NCI-H1417 treated with DMSO at 0.1 percent for 48 hours (cell line): ENCODE data around the gene CARD10.
"Not testable (repeated sequence)": the region's sequence is repeated elsewhere in the genome, so short reads cannot be mapped to it uniquely, and the experiment has no call there.

Experiments used
- DNase-seq: peaks from one replicate; lab custom pipeline; 2025; lab: John Stamatoyannopoulos, UW

The CARD10 gene

DNA sequence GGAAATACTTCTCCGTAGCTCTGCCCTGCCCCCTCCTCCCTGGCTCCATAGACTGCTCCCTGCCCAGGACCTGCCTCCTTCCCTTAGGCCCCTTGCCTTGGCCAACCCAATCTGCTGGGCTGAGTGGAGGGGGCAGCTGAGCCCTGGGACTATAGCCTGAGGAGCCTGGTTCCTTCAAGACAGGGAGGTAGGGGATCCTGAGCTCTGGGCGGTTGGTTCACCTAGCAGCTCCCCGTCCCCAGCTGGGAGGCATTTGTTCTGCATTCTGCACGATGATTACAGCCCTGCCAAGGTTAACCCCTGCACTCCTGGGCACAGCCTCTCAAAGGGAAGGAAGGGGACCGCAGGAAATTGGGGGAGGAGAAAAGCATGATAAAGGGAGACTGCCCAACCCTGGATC lies 37.5 kb upstream of the CARD10 start:
- DNase-seq: no peak

GRCh38 chr22:37555029-37555428 lies 35.8 kb upstream of the CARD10 start:
- no peak for DNase-seq

GRCh38 chr22:37553725-37554124 lies 34.5 kb upstream of the CARD10 start:
- DNase-seq: no peak

GRCh38 chr22:37552524-37553163 lies 33.4 kb upstream of the CARD10 start:
- DNase-seq: no peak

DNA sequence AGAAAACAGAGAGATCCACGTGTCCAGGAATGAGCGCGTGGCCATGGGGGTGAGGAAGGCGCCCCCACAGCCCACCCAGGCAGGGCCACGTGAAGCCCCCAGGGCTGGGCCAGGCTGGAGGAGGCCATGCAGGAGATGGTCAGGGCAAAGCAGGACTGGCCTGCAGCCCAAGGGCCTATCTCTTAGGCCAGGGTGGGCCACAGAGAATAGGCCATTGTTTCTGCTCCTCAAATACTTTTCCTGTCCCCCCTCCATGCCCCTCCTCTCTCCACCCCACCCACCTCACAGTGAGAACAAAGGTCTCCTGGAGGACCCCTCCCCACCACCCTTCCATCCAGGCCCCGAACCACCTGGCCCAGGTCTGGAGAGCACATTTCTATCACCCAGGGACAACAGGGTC lies 32.8 kb upstream of the CARD10 start:
- DNase-seq: no peak

DNA sequence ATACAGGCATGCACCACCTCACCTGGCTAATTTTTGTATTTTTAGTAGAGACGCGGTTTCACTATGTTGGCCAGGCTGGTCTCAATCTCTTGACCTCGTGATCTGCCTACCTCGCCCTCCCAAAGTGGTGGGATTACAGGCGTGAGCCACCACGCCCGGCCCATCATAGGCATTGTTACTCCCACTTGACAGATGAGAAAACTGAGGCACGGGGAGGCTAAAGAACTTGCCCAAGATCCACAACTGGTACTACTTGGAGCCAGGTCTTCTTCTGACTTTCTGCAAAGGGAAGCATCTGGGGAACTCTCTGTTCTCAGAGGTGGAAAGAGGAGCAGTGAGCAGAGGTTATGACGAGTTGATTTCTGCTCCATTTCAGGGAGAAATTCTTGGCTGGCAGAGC lies 31.7 kb upstream of the CARD10 start:
- not testable (repeated sequence) for DNase-seq

DNA sequence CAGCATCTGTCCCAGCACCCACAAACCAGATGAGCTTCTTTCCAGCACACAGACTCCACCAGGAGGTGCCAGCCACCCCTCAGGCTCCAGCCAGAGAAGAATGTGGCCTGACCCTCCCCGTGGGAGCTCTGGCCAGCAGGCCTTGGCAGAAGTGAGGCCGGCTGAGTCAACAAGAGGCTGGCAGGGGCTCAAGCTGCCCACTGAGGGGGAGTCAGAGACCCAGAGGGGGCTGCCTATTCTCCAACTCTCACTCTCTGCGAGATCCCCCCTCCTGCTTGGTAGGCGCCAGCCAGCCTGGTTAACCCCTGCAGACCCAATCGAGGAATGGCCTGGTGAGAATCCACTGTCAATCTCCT lies 30.5 kb upstream of the CARD10 start:
- no peak for DNase-seq

DNA sequence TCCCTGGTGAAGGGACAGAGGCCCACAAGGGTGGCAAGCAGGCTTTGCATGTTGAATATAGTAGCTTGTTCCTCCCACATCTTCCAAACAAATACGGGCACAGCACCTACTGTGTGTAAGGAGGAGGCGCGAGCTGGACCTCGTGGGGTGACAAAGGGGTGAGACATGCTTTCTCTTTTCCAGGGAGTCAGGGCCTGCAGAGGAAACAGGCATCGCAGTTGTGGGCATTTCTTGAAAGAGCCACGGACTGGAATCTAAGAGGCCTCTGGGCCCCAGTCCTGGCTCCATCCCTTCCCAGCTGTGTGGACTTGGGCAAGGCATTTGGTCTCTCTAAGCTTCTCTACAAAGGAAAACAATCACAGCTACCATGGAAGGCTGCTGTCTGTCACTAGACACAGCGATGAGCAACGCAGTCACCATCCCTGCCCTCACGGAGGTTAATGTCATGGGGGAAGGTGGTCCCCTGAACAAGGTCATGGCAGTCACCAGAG lies 28.1 kb upstream of the CARD10 start:
- DNase-seq: no peak

- DNase-seq: no peak
Measured at GRCh38 chr22:37546437-37547250, 27.4 kb upstream of the CARD10 start.

DNA sequence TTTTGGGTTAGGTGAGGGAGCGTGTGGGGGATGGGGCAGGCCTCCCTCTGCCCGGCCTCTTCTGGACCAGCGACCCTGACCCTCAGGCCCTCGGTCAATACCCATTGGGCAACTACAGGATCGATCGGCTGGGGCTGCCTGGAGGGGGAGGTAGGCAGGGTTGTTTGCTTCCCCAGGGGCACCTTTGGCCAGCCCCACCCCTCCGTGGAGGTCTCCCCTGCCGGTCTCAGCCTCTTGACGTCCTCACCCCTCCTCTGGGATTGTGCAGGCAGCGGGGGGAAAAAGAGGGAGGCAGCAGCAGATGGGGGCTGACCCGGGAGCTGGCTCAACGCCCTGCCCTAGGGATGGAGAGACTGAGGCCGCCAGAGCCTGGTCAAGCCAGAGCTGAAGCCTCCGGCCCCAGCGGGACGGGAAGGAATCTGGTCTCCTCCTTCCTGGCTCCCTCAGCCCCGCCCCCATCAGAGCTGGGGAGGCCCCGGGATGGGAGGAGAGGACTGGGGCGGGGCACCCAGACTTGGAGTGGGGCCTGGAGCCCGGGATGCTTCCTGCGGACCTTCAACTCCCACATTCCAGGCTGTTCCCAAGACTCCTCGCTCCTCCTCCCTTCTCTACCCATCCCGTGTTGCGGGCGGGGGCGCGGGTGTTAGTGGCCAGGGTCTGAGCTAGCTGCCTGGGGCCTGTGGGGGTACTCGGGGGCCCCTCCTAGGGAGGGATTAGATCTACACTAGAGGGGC lies 26.7 kb upstream of the CARD10 start:
- DNase-seq: no peak

DNA sequence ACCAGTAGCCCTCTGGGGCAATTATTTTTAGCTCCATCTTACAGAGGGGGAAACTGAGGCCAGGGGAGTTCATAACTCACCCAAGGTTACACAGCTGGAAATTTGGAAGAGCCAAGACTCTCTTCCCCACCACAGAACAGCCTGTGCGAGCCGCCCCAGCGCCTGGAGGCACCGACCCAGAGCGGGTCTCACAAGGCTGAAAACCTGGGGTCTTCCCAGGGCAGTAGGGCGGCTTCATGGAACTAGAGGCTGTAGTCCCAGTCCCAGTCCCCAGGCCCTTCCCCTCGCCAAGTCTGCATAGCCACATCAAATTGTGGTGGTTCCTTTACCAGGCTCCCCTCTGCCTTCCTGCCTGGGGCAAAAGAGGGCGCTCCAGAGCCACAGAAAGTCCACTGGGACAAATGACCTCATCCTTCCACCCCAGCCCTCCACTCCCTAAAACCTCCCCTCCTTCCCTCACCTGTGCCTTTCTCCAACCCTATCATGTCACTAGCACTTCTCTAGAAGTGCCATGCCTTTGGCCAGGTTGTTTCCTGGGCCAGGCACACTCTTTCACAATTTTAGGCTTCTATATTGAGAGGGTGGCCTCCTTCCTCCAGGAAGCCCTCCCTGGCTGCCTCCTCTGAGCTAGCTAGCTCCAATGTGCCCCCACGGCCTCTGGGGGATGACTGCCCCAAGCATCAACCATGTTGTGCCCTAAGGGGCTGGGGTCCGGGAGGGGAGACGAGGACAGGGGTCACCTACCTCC lies 25.9 kb upstream of the CARD10 start:
- no peak for DNase-seq

GRCh38 chr22:37542959-37543358 lies 23.7 kb upstream of the CARD10 start:
- DNase-seq: no peak

- not testable (repeated sequence) for DNase-seq
Measured at GRCh38 chr22:37542416-37542815, 23.2 kb upstream of the CARD10 start.

DNA sequence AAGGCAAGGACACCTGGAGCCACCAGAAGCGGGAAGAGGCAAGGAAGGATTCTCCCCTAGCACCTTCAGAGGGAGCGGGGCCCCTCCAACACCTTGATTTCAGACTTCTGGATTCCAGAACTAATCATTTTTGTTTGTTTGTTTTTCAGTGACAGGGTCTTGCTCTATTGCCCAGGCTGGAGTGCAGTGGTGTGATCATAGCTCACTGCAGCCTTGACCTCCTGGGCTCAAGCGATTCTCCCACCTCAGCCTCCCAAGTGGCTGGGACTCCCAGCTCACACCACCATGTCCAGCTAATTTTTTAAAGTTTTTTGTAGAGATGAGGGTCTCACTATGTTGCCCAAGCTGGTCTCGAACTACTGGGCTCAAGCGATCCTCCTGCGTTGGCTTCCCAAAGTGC lies 20.6 kb upstream of the CARD10 start:
- not testable (repeated sequence) for DNase-seq

DNA sequence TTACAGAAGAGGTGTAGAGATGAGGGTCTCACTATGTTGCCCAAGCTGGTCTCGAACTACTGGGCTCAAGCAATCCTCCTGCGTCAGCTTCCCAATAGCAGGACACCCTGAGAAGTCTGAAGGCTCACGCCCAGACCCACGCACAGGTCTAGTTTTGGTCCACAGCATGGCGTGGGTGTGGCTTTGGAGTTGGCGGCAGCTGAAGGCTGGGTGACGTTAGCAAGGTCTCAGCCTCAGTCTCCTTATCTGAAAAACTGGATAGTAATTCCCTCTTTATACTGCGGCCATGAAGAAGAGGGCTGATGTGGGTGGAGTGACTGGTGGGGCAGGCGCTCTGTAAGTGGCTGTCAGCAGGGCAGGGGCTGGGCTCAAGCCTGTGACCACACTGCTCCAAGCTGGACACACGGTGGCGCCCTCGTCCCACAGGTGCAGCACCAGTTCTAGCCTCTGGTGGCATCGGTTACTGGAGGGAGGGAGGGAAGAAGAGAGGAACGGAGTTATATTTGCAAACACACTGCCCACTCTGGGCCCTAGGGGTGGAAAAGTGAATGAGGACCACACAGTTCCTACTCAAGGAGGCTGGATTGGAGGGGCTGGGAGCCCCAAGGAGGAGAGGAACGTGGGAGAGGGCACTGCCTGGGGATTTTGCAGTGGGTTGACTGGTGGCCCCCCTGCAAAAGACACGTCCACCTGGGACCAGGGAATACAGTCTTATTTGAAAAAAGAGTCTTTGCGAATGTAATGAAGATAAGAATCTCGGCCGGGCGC lies 19.6 kb upstream of the CARD10 start:
- DNase-seq: peak; percentile 25

DNA sequence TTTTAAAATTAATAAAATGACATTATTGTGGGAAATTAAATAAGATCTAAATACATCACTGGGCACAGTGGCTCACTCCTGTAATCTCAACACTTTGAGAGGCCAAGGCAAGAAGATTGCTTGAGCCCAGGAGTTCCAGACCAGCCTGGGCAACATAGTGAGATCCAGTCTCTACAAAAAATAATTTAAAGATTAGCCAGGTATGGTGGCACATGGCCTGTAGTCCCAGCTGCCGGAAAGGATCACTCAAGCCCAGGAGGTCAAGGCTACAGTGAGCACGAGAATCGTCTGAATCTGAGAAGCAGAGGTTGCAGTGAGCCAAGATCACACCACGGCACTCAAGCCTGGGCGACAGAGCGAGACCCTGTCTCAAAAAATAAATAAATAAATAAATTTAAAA lies 15.9 kb upstream of the CARD10 start:
- no peak for DNase-seq

- no peak for DNase-seq
Measured at GRCh38 chr22:37534445-37534844, 15.2 kb upstream of the CARD10 start.

- DNase-seq: no peak
Measured at GRCh38 chr22:37533995-37534394, 14.8 kb upstream of the CARD10 start.

GRCh38 chr22:37529652-37530345 lies 10.6 kb upstream of the CARD10 start:
- no peak for DNase-seq

- DNase-seq: not testable (repeated sequence)
Measured at GRCh38 chr22:37527952-37528351, 8.7 kb upstream of the CARD10 start.
